Measurements from ENCODE around the gene RXRA. TPM values are rescaled to one million over a fixed set of nuclear protein-coding genes. Genes with fewer than 3 reads are reported as not detected.

The RXRA gene
- total and polyA plus RNA-seq, 10 of the 15 experiments (the other 5 are each of a cell fraction or from before 2014, with no cell fraction given) = 0.89 to 36.8 (median 11.1) TPM

GRCh38 chr9:134391319-134392231 lies 65.3 kb downstream of the RXRA start (continued):
- TF ChIP-seq TCF3 (IDR thresholded peaks at IDR 0.05; ENCODE audit: borderline replicate concordance, insufficient read depth, low read depth, low read length) (peak; percentile 73; the same call in 1 of the 2 replicates), MAX (IDR thresholded peaks at IDR 0.05; ENCODE audit: low read depth, low read length) (peak; percentile 52), IRF3 (IDR thresholded peaks at IDR 0.05) (peak; percentile 14; the same call in 1 of the 2 replicates), CHD2 (IDR thresholded peaks at IDR 0.05; ENCODE audit: borderline replicate concordance, low read depth, low read length) (peak; percentile 89), BRCA1 (IDR thresholded peaks at IDR 0.05; ENCODE audit: low read depth, low read length) (no peak), SREBF2 (IDR thresholded peaks at IDR 0.05; ENCODE audit: low read length) (no peak), GATAD2B (conservative IDR thresholded peaks at IDR 0.05; ENCODE audit: low read depth) (peak; percentile 83), RELB (IDR thresholded peaks at IDR 0.05; ENCODE audit: low read depth) (peak; percentile 94), PBX3 (IDR thresholded peaks at IDR 0.05; ENCODE audit: insufficient replicate concordance, low read depth, low read length) (no peak), IKZF2 (IDR thresholded peaks at IDR 0.05) (peak; percentile 86 to 94), CBX3 (IDR thresholded peaks at IDR 0.05; ENCODE audit: borderline replicate concordance, low read depth) (no peak), HDGF (IDR thresholded peaks at IDR 0.05) (peak; percentile 79)

Data from GM12878 (cell line).